Kidney (tissue), 14 donors: ENCODE data around the gene OAF. TPM values are rescaled to one million over a fixed set of nuclear protein-coding genes. Genes with fewer than 3 reads are reported as not detected.

Experiments used
- DNase-seq, 5 donors: peaks; one replicate each; pipeline ENCODE4 v3.0.0-alpha.2; 2013 to 2020
- FAIRE-seq: peaks from 2 replicates; lab custom pipeline; 2012; peaks lifted over from hg19 to GRCh38; lab: Jason Lieb, UNC
- H3K27ac ChIP-seq, 2 donors: one replicate each; pipeline ENCODE4 v1.7.0; 2013; ENCODE audit warnings: low read depth in 2 of 2, low read length in 2 of 2, inconsistent platforms in 1 of 2
- H3K27me3 ChIP-seq: one replicate; pipeline ENCODE4 v1.7.1; 2013; ENCODE audit warnings: low read length, inconsistent platforms; ENCODE audit not compliant: control insufficient read depth, insufficient read depth
- H3K36me3 ChIP-seq, 3 donors: one replicate each; pipeline versions ENCODE4 v1.7.0 to v1.7.1; 2013; ENCODE audit warnings: low read length in 3 of 3, control low read depth in 1 of 3, inconsistent platforms in 1 of 3; ENCODE audit not compliant: insufficient read depth in 3 of 3, control insufficient read depth in 2 of 3
- H3K4me1 ChIP-seq, 3 donors: one replicate each; pipeline versions ENCODE4 v1.7.0 to v1.7.1; 2013; ENCODE audit warnings: low read length in 3 of 3, inconsistent platforms in 1 of 3, low read depth in 1 of 3; ENCODE audit not compliant: control insufficient read depth in 2 of 3, insufficient read depth in 2 of 3
- H3K4me3 ChIP-seq, 3 donors: one replicate each; pipeline versions ENCODE4 v1.7.0 to v1.8.1; 2013; ENCODE audit warnings: low read length in 3 of 3, control low read depth in 1 of 3, inconsistent platforms in 1 of 3
- H3K9ac ChIP-seq, 3 donors: one replicate each; pipeline versions ENCODE4 v1.7.0 to v1.7.1; 2013; ENCODE audit warnings: low read length in 3 of 3, control low read depth in 1 of 3, inconsistent platforms in 1 of 3
- H3K9me3 ChIP-seq, 3 donors: one replicate each; pipeline versions ENCODE4 v1.7.0 to v1.7.1; 2013; ENCODE audit warnings: low read length in 3 of 3, control low read depth in 1 of 3, inconsistent platforms in 1 of 3; ENCODE audit not compliant: control insufficient read depth in 2 of 3, insufficient read depth in 1 of 3
- CTCF ChIP-seq: IDR thresholded peaks from 3 replicates; pipeline ENCODE4 v1.5.1; 2012; ENCODE audit warnings: mild to moderate bottlenecking, moderate library complexity, borderline replicate concordance; ENCODE audit not compliant: insufficient read depth; ENCODE audit errors: extremely low read depth
- intact Hi-C: fragments of 100-400 bp; cut with DNase I; formaldehyde crosslinking; loops from one replicate; pipeline ENCODE4 v1.11.1; 2022
- polyA plus RNA-seq: library from polyadenylated mRNA; stranded (reverse); fragments of 350-450 nt; fragmentation: Illumina TruSeq; extraction: RNeasy Lipid Tissue Mini Kit (QIAGEN cat#74804); gene quantifications from one replicate; pipeline ENCODE4 v1.2.3, GENCODE V29; 2014; ENCODE audit warnings: low read depth, low replicate concordance; ENCODE audit not compliant: insufficient read depth
- total RNA-seq: library from RNA; stranded (reverse); fragmentation: NEBNext Ultra II Directional; extraction: Animal tissue kit (Norgen Biotek cat#: 25700); gene quantifications from one replicate; pipeline ENCODE4 v1.2.1, GENCODE V29; 2021
- donor health status: control.
- donor health status: control.
- donor health status: control.
- donor health status: control.
- donor health status: control.
- donor health status: DM: yes; HTN: yes; CAD: no.
- donor health status: Normal renal cell carcinoma (clear cell type).

The OAF gene
- total and polyA plus RNA-seq, 2 donors from 2014 or later = 48.2 to 78.1 TPM

GRCh38 chr11:120186456-120186773 is 24.4 kb upstream of the OAF start:
- FAIRE-seq = no peak
- TF ChIP-seq CTCF = no peak
- Histone ChIP-seq H3K9me3 (no peaks in the 10 kb centered on the region), H3K4me1 (peaks cover 16 to 70% (median 65%) of the 10 kb centered on the region in 3 donors), H3K36me3 (no peaks in the 10 kb centered on the region), H3K9ac (peak overlapping the region in 2 of 3 donors; percentile 38 to 53), H3K27me3 (no peaks in the 10 kb centered on the region), H3K4me3 (no peak overlapping the region), H3K27ac (peak overlapping the region; percentile 84 to 93)
- no peak for DNase-seq
- intact Hi-C loops = no loop called here

GRCh38 chr11:120186774-120187591 is 23.8 kb upstream of the OAF start:
- no peak for TF ChIP-seq CTCF
- intact Hi-C loops = no loop called here
- DNase-seq = peak in 3 of 5 donors; percentile 65 to 93 (median 77)
- Histone ChIP-seq H3K9me3 (no peaks in the 10 kb centered on the region), H3K27me3 (no peaks in the 10 kb centered on the region), H3K9ac (peak overlapping the region in 1 of 3 donors; percentile 53), H3K36me3 (no peaks in the 10 kb centered on the region), H3K27ac (peak overlapping the region; percentile 84 to 93), H3K4me1 (peaks cover 16 to 66% (median 65%) of the 10 kb centered on the region in 3 donors), H3K4me3 (no peak overlapping the region)
- no peak for FAIRE-seq

GRCh38 chr11:120188371-120188770 is 22.5 kb upstream of the OAF start:
- Histone ChIP-seq H3K36me3 (no peaks in the 10 kb centered on the region), H3K9ac (no peak overlapping the region), H3K4me3 (no peak overlapping the region), H3K4me1 (peaks cover 16 to 64% (median 63%) of the 10 kb centered on the region in 3 donors), H3K27ac (peak overlapping the region; percentile 29 to 33), H3K9me3 (no peaks in the 10 kb centered on the region), H3K27me3 (no peaks in the 10 kb centered on the region)
- DNase-seq = no peak
- FAIRE-seq = no peak
- no peak for TF ChIP-seq CTCF
- intact Hi-C loops = no loop called here
